K562 (cell line): ENCODE results near the gene CHST8. TPM values are rescaled to one million over a fixed set of nuclear protein-coding genes. Genes with fewer than 3 reads are reported as not detected.

Experiments
- ATAC-seq: fragments of 200-7000 bp; cut with Tn5 transposase; 3 replicates; pipeline ENCODE4 v1.9.1; 2020; ENCODE audit warnings: moderate library complexity
- BruUV-seq: library from RNA; stranded (reverse); fragments of 400-500 nt; replicated peaks from 2 replicates; lab custom pipeline; 2021; lab: Mats Ljungman, UMichigan
- CTCF ChIA-PET: fragments of 300-600 bp; formaldehyde crosslinking; extraction: SDS; loops from one replicate; lab custom pipeline; 2021; ENCODE audit warnings: low intra/inter-chr PET ratio; lab: Yijun Ruan, JAX
- POLR2A ChIA-PET: fragments of 300-600, 350-650 bp; sonication (Branson Sonifier 250); formaldehyde crosslinking; extraction: SDS; loops from one replicate; lab custom pipeline; 2021; ENCODE audit warnings: antibody characterized with exemption, inconsistent platforms; lab: Yijun Ruan, JAX
- DNase-seq, 4 experiments: peaks; one replicate each; pipeline versions ENCODE4 v3.0.0 to v3.0.0-alpha.2; 2011 to 2018; ENCODE audit warnings: low spot score in 3 of 4, mixed read lengths in 3 of 4; ENCODE audit errors: extremely low read depth in 1 of 4
- FAIRE-seq: peaks from 2 replicates; lab custom pipeline; 2011; peaks lifted over from hg19 to GRCh38; lab: Jason Lieb, UNC
- H2AFZ ChIP-seq: 2 replicates; pipeline ENCODE4 v1.6.0; 2011; ENCODE audit warnings: low read depth, low read length, control low read depth, inconsistent platforms
- H3K27ac ChIP-seq: fragments of 200-600 bp; 3 replicates; pipeline ENCODE4 v1.8.0; 2011; ENCODE audit warnings: low read depth, mild to moderate bottlenecking, control low read depth, inconsistent platforms, low read length, moderate library complexity, mixed read lengths; ENCODE audit errors: extremely low read depth
- H3K27me3 ChIP-seq, 2 experiments: fragments of 300-600 bp in 1 of 2; 2 replicates in 1 of 2; 3 replicates in 1 of 2; pipeline versions ENCODE4 v1.6.0 to v1.8.0; 2011; ENCODE audit warnings: inconsistent platforms in 2 of 2, low read length in 2 of 2, mild to moderate bottlenecking in 1 of 2, mixed read lengths in 1 of 2, moderate library complexity in 1 of 2; ENCODE audit not compliant: control insufficient read depth in 2 of 2, insufficient read depth in 2 of 2
- H3K36me3 ChIP-seq: fragments of 300-600 bp; 3 replicates; pipeline ENCODE4 v1.8.0; 2011; ENCODE audit warnings: mild to moderate bottlenecking, low read length, inconsistent platforms; ENCODE audit not compliant: control insufficient read depth, insufficient read depth
- H3K4me1 ChIP-seq, 2 experiments: fragments of 200-600 bp in 1 of 2; replicated peaks in 1 of 2; 2 replicates in 1 of 2; 3 replicates in 1 of 2; pipeline versions ENCODE4 v1.5.1 to v1.8.0; 2011; ENCODE audit warnings: inconsistent platforms in 2 of 2, low read length in 2 of 2, mild to moderate bottlenecking in 1 of 2, mixed read lengths in 1 of 2, moderate library complexity in 1 of 2; ENCODE audit not compliant: control insufficient read depth in 2 of 2, insufficient read depth in 2 of 2
- H3K4me2 ChIP-seq: 2 replicates; pipeline ENCODE4 v1.6.1; 2011; ENCODE audit warnings: low read length, control low read depth, inconsistent platforms, mixed read lengths; ENCODE audit not compliant: insufficient read depth
- H3K4me3 ChIP-seq: fragments of 200-600 bp; sonication (generic), shearing (Covaris generic); 2 replicates; pipeline ENCODE4 v1.5.1; 2016; ENCODE audit warnings: control low read depth, inconsistent platforms
- H3K79me2 ChIP-seq: fragments of 200-600 bp; 3 replicates; pipeline ENCODE4 v1.8.0; 2011; ENCODE audit warnings: low read length, inconsistent platforms; ENCODE audit not compliant: control insufficient read depth, insufficient read depth
- H3K9ac ChIP-seq, 2 experiments: 2 replicates each; pipeline versions ENCODE4 v1.6.0 to v1.6.1; 2011; ENCODE audit warnings: low read depth in 2 of 2, low read length in 2 of 2, control low read depth in 1 of 2, inconsistent platforms in 1 of 2, mild to moderate bottlenecking in 1 of 2, mixed read lengths in 1 of 2; ENCODE audit not compliant: insufficient read depth in 1 of 2
- H3K9me1 ChIP-seq: one replicate; pipeline ENCODE4 v1.6.0; 2011; ENCODE audit warnings: inconsistent platforms, mild to moderate bottlenecking, low read length, moderate library complexity; ENCODE audit not compliant: control insufficient read depth, insufficient read depth
- H3K9me3 ChIP-seq: replicated peaks from 2 replicates; pipeline ENCODE4 v1.5.1; 2011; ENCODE audit warnings: low read depth, low read length, inconsistent platforms; ENCODE audit not compliant: control insufficient read depth, insufficient read depth
- H4K20me1 ChIP-seq: replicated peaks from 2 replicates; pipeline ENCODE4 v1.6.1; 2011; ENCODE audit warnings: low read length, inconsistent platforms, mixed read lengths; ENCODE audit not compliant: control insufficient read depth, insufficient read depth
- ATF4 ChIP-seq: fragments of 450-650 bp; formaldehyde crosslinking; IDR thresholded peaks from 2 replicates; pipeline ENCODE4 v1.4.0; 2022; ENCODE audit warnings: mild to moderate bottlenecking, moderate library complexity
- CBX2 ChIP-seq: fragments of 200-600 bp; sonication (generic); IDR thresholded peaks from one replicate; pipeline ENCODE4 v1.6.1; 2012; ENCODE audit warnings: mild to moderate bottlenecking, low read length, inconsistent platforms; ENCODE audit not compliant: insufficient read depth, poor library complexity, severe bottlenecking
- CHD1 ChIP-seq: fragments of 200-600 bp; sonication (generic); IDR thresholded peaks from one replicate; pipeline ENCODE4 v1.6.1; 2012; ENCODE audit warnings: mild to moderate bottlenecking, moderate library complexity, low read length, inconsistent platforms
- CREB5 ChIP-seq: fragments of 250-450 bp; sonication (Bioruptor Pico); IDR thresholded peaks from 2 replicates; pipeline ENCODE4 v1.5.0; 2020; ENCODE audit warnings: mild to moderate bottlenecking
- E2F1 ChIP-seq: sonication (generic); formaldehyde crosslinking; IDR thresholded peaks from 2 replicates; pipeline ENCODE4 v1.8.1; 2023; ENCODE audit warnings: mild to moderate bottlenecking, missing genetic modification reagents, moderate library complexity
- MAFG ChIP-seq: fragments of 450-650 bp; conservative IDR thresholded peaks from 2 replicates; pipeline ENCODE4 v1.6.1; 2016; ENCODE audit warnings: missing genetic modification characterization, missing compliant biosample characterization
- MECOM ChIP-seq: fragments of 250-450 bp; sonication (Bioruptor Pico); IDR thresholded peaks from 2 replicates; pipeline ENCODE4 v1.8.0; 2022; ENCODE audit warnings: inconsistent platforms
- NFE2L1 ChIP-seq: fragments of 450-650 bp; IDR thresholded peaks from 2 replicates; pipeline ENCODE4 v1.6.1; 2016; ENCODE audit warnings: missing genetic modification characterization, low read depth, mild to moderate bottlenecking, missing compliant biosample characterization, moderate library complexity, borderline replicate concordance
- POLR2AphosphoS5 ChIP-seq: IDR thresholded peaks from 2 replicates; pipeline ENCODE4 v1.6.1; 2011; ENCODE audit warnings: mild to moderate bottlenecking, low read depth, low read length, moderate library complexity; ENCODE audit not compliant: control insufficient read depth, insufficient read depth
- RFX1 ChIP-seq: fragments of 450-650 bp; IDR thresholded peaks from 2 replicates; pipeline ENCODE4 v1.6.1; 2016; ENCODE audit warnings: mild to moderate bottlenecking, moderate library complexity
- SIX5 ChIP-seq, 2 experiments: IDR thresholded peaks; 2 replicates each; pipeline ENCODE4 v1.6.1; 2011; ENCODE audit warnings: low read length in 2 of 2, borderline replicate concordance in 1 of 2, low read depth in 1 of 2, mild to moderate bottlenecking in 1 of 2, moderate library complexity in 1 of 2; ENCODE audit not compliant: insufficient read depth in 1 of 2
- SMAD3 ChIP-seq: fragments of 450-650 bp; formaldehyde crosslinking; conservative IDR thresholded peaks from 2 replicates; pipeline ENCODE4 v1.4.0; 2020; ENCODE audit warnings: mild to moderate bottlenecking
- TAF15 ChIP-seq: fragments of 200-400 bp; formaldehyde crosslinking; IDR thresholded peaks from 2 replicates; pipeline ENCODE4 v1.6.1; 2017; ENCODE audit warnings: mild to moderate bottlenecking, low read depth, low read length, moderate library complexity
- TEAD2 ChIP-seq: fragments of 450-650 bp; IDR thresholded peaks from 2 replicates; pipeline ENCODE4 v1.6.1; 2016; ENCODE audit warnings: missing genetic modification characterization, control low read depth, missing compliant biosample characterization
- ZNF668 ChIP-seq: fragments of 250-450 bp; sonication (Bioruptor Pico); IDR thresholded peaks from 2 replicates; pipeline ENCODE4 v1.8.0; 2022; ENCODE audit warnings: mild to moderate bottlenecking, inconsistent platforms
- ZNF830 ChIP-seq: fragments of 250-450 bp; sonication (Bioruptor Pico); IDR thresholded peaks from 2 replicates; pipeline ENCODE4 v1.5.0; 2021; ENCODE audit warnings: mild to moderate bottlenecking
- WGBS: fragments of 100-300 bp; shearing (Covaris generic); methylation state at CpG from one replicate; pipeline ENCODE4 v1.1.6; 2016; ENCODE audit warnings: low coverage, mixed read lengths; ENCODE audit not compliant: insufficient coverage; ENCODE audit errors: missing lambda C conversion rate; 5-methylcytosine and 5-hydroxymethylcytosine counted together
- in situ Hi-C: fragments of 300-500 bp; cut with MboI; formaldehyde crosslinking; loops from 4 replicates; pipeline ENCODE4 v1.15.0; 2018; ENCODE audit warnings: inconsistent platforms, mixed read lengths
- intact Hi-C: fragments of 100-400 bp; cut with micrococcal nuclease; formaldehyde crosslinking; loops from 2 replicates; pipeline ENCODE4 v1.14.2; 2022
- polyA plus RNA-seq, 8 experiments: library from polyadenylated mRNA; depleted of rRNA in 4 of 8; stranded (reverse) in 5 of 8; unstranded in 3 of 8; fragments of >200 nt; fragmentation: Nextera tagmentation in 2 of 8; fragmentation: Illumina TruSeq in 1 of 8; extraction: Ambion mirVana in 2 of 8; extraction: Trizol in 1 of 8; gene quantifications; 2 replicates each; pipeline versions ENCODE4 v1.2.1 to v1.2.3, GENCODE V29; 2011 to 2014; ENCODE audit warnings: inconsistent platforms in 1 of 8, missing spikeins in 1 of 8
- total RNA-seq, 7 experiments: library from RNA; depleted of rRNA in 6 of 7; stranded (reverse); fragments of >200 nt in 6 of 7; fragmentation: Illumina TruSeq in 2 of 7; extraction: Trizol in 2 of 7; gene quantifications; 2 replicates each; pipeline versions ENCODE4 v1.2.1 to v1.2.3, GENCODE V29; 2011 to 2021; ENCODE audit warnings: low replicate concordance in 1 of 7
- TF ChIP-seq, protein P1 (sequence below): fragments of 450-650 bp; IDR thresholded peaks from 2 replicates; pipeline ENCODE4 v1.6.1; 2016; ENCODE audit warnings: antibody characterized with exemption

Gene CHST8
- total and polyA plus RNA-seq, 9 of the 15 experiments (the other 6 are each of a cell fraction or from before 2014, with no cell fraction given): 0.11 TPM; not detected in 8

DNA sequence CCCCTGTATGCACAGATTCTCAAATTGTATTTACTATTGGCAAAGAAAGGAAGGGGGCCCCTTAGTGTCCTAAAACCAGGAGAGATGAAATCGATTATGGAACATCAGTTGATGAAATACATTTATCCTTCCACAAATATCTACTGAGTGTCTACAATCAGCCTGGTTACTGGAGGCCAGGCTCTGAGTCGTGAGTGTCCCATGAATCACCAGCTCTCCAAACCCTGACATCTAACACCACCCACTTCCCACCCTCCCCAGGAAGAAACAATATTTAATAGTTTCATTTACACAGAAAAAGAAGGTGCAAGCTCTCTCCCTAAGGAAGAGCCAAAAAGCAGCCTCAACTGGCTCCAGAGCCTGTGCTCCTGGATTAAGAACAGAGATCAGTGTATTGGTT is 200.1 kb downstream of the CHST8 start:
- no peak for ATAC-seq
- in situ Hi-C loops (no loop called here), intact Hi-C loops (no loop called here)
- CTCF ChIA-PET: no interaction called here
- no peaks in the 10 kb centered on the region for H3K79me2 ChIP-seq
- no peak overlapping the region for H3K4me3 ChIP-seq
- no peaks in the 10 kb centered on the region for H3K9me1 ChIP-seq
- WGBS: 0% methylated on average over 2 of the region's 2 CpGs
- TF ChIP-seq ZNF668 (CRISPR knock-in tag) (no peak), ZNF830 (CRISPR knock-in tag) (no peak), MAFG (tag) (no peak), E2F1 (CRISPR knock-in tag) (no peak), TEAD2 (tag) (no peak), RFX1 (no peak), CBX2 (no peak), CHD1 (no peak), NFE2L1 (tag) (no peak), TAF15 (no peak), SMAD3 (no peak), ATF4 (CRISPR knock-in tag) (no peak), POLR2AphosphoS5 (no peak), CREB5 (no peak), SIX5 (IDR thresholded peaks at IDR 0.05; ENCODE audit: borderline replicate concordance in 1 of 2, insufficient read depth in 1 of 2, low read depth in 1 of 2, low read length in 2 of 2) (no peak), MECOM (CRISPR knock-in tag) (no peak)
- TF ChIP-seq, protein P1, sequence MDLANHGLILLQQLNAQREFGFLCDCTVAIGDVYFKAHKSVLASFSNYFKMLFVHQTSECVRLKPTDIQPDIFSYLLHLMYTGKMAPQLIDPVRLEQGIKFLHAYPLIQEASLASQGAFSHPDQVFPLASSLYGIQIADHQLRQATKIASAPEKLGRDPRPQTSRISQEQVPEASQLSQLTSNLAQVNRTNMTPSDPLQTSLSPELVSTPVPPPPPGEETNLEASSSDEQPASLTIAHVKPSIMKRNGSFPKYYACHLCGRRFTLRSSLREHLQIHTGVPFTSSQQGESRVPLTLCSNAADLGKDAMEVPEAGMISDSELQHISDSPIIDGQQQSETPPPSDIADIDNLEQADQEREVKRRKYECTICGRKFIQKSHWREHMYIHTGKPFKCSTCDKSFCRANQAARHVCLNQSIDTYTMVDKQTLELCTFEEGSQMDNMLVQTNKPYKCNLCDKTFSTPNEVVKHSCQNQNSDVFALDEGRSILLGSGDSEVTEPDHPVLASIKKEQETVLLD: no peak
- TF ChIP-seq, all 486 proteins: peak for 0
- POLR2A ChIA-PET: interaction anchor here (1.7 kb wide), 1 partner anchor 24 kb away, joined by 4 read pairs; no protein-coding TSS in a partner anchor
- H3K4me2 ChIP-seq: no peak overlapping the region
- DNase-seq: no peak
- no TSS peak for BruUV-seq
- H3K9ac ChIP-seq: no peak overlapping the region
- no peaks in the 10 kb centered on the region; a peak in 1 of 5 replicates for H3K27me3 ChIP-seq
- no peak overlapping the region for H3K27ac ChIP-seq
- peaks cover 9 to 16% of the 10 kb centered on the region in 2 experiments; a peak in 4 of 5 replicates for H3K4me1 ChIP-seq
- no peaks in the 10 kb centered on the region for H4K20me1 ChIP-seq
- no peak overlapping the region for H2AFZ ChIP-seq
- H3K36me3 ChIP-seq: no peaks in the 10 kb centered on the region
- no peaks in the 10 kb centered on the region for H3K9me3 ChIP-seq
- FAIRE-seq: no peak
